A673 (cell line): ENCODE data around the gene RNPEPL1. TPM values are rescaled to one million over a fixed set of nuclear protein-coding genes. Genes with fewer than 3 reads are reported as not detected.

Experiments
- BruUV-seq: library from RNA; stranded (reverse); fragments of 400-500 nt; replicated peaks from 2 replicates; lab custom pipeline; 2021; lab: Mats Ljungman, UMichigan
- CTCF ChIA-PET: fragments of 300-600 bp; sonication (Branson Sonifier 250); formaldehyde crosslinking; loops from one replicate; lab custom pipeline; 2022; ENCODE audit warnings: antibody characterized with exemption; lab: Charles Lee
- POLR2A ChIA-PET: fragments of 300-600 bp; sonication (Branson Sonifier 250); formaldehyde crosslinking; loops from one replicate; lab custom pipeline; 2022; ENCODE audit warnings: antibody characterized with exemption; ENCODE audit not compliant: low non-redundant PET; lab: Charles Lee
- DNase-seq: peaks from one replicate; pipeline ENCODE4 v3.0.0-alpha.2; 2015; ENCODE audit warnings: low spot score
- H3K27ac ChIP-seq: fragments of 200-600 bp; sonication (generic); 2 replicates; pipeline ENCODE4 v1.5.1; 2016; ENCODE audit warnings: mixed run types, low read depth, mild to moderate bottlenecking, mixed read lengths, antibody characterized with exemption, low read length; ENCODE audit not compliant: poor library complexity, severe bottlenecking
- H3K27me3 ChIP-seq: fragments of 200-600 bp; sonication (generic); replicated peaks from 2 replicates; pipeline ENCODE4 v1.6.1; 2017; ENCODE audit warnings: mixed run types, low read depth, mild to moderate bottlenecking, mixed read lengths, antibody characterized with exemption, low read length; ENCODE audit not compliant: insufficient read depth, poor library complexity
- H3K36me3 ChIP-seq: fragments of 200-600 bp; sonication (generic); 2 replicates; pipeline ENCODE4 v1.6.1; 2016; ENCODE audit warnings: mixed run types, mild to moderate bottlenecking, mixed read lengths, antibody characterized with exemption, low read length; ENCODE audit not compliant: insufficient read depth, poor library complexity, severe bottlenecking
- H3K4me1 ChIP-seq: fragments of 200-600 bp; sonication (generic); 2 replicates; pipeline ENCODE4 v1.6.1; 2017; ENCODE audit warnings: mixed run types, mild to moderate bottlenecking, mixed read lengths, antibody characterized with exemption, low read length; ENCODE audit not compliant: insufficient read depth, poor library complexity, severe bottlenecking
- H3K4me3 ChIP-seq: fragments of 200-600 bp; sonication (generic); 2 replicates; pipeline ENCODE4 v1.5.1; 2016; ENCODE audit warnings: low read depth, mixed run types, mild to moderate bottlenecking, mixed read lengths, low read length; ENCODE audit not compliant: poor library complexity, severe bottlenecking
- H3K9me3 ChIP-seq: fragments of 200-600 bp; sonication (generic); 2 replicates; pipeline ENCODE4 v1.6.1; 2016; ENCODE audit warnings: mixed run types, low read depth, mild to moderate bottlenecking, mixed read lengths, antibody characterized with exemption, low read length; ENCODE audit not compliant: poor library complexity, severe bottlenecking
- EZH2 ChIP-seq: fragments of 200-600 bp; sonication (generic); IDR thresholded peaks from 2 replicates; pipeline ENCODE4 v1.6.1; 2017; ENCODE audit warnings: borderline replicate concordance, low read depth, mild to moderate bottlenecking, mixed read lengths, antibody characterized with exemption, low read length; ENCODE audit not compliant: poor library complexity, severe bottlenecking
- intact Hi-C: fragments of 100-400 bp; cut with micrococcal nuclease; formaldehyde crosslinking; loops from one replicate; pipeline ENCODE4 v1.10.0; 2022; ENCODE audit not compliant: unreplicated experiment
- total RNA-seq: library from RNA; stranded (reverse); gene quantifications from 2 replicates; pipeline ENCODE4 v1.2.3, GENCODE V29; 2021
- TF ChIP-seq, protein P1 (sequence below): fragments of 300-800, 200-600 bp; sonication (generic); conservative IDR thresholded peaks from 2 replicates; pipeline ENCODE4 v1.5.1; 2017; ENCODE audit warnings: low read depth, mild to moderate bottlenecking, antibody characterized with exemption, low read length, moderate library complexity, mixed read lengths

The RNPEPL1 gene
- total RNA-seq, 1 experiment from 2014 or later, result 26.5 TPM

DNA sequence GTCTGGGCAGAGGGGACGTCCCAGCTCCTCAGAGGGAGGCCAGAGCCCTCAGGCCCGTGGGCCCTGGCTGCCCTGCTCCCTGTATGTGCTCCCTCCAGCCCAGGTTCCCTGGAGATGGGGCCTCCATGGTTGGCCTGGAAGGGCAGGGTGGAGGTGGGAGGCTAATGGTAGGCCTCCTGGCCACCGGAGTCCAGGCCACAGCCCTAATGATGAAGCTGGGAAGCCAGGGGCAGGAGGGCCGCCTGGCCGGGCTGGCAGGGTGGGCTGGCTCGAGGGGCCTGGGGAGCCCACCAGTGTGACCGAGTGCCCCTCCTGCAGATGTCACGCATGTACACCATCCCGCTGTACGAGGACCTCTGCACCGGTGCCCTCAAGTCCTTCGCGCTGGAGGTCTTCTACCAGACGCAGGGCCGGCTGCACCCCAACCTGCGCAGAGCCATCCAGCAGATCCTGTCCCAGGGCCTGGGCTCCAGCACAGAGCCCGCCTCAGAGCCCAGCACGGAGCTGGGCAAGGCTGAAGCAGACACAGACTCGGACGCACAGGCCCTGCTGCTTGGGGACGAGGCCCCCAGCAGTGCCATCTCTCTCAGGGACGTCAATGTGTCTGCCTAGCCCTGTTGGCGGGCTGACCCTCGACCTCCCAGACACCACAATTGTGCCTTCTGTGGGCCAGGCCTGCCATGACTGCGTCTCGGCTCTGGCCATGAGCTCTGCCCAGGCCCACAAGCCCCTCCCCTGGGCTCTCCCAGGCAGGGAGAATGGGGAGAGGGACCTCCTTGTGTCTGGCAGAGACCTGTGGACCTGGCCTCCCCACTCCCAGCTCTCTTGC lies 9.2 kb downstream of the RNPEPL1 start:
- H3K9me3 ChIP-seq, result no peaks in the 10 kb centered on the region
- BruUV-seq, result no TSS peak
- H3K36me3 ChIP-seq, result peaks cover 15% of the 10 kb centered on the region
- no peak overlapping the region for H3K4me3 ChIP-seq
- H3K27ac ChIP-seq, result no peak overlapping the region
- no peaks in the 10 kb centered on the region for H3K27me3 ChIP-seq
- ChIA-PET CTCF (no interaction called here), POLR2A (no interaction called here)
- TF ChIP-seq, protein P1, sequence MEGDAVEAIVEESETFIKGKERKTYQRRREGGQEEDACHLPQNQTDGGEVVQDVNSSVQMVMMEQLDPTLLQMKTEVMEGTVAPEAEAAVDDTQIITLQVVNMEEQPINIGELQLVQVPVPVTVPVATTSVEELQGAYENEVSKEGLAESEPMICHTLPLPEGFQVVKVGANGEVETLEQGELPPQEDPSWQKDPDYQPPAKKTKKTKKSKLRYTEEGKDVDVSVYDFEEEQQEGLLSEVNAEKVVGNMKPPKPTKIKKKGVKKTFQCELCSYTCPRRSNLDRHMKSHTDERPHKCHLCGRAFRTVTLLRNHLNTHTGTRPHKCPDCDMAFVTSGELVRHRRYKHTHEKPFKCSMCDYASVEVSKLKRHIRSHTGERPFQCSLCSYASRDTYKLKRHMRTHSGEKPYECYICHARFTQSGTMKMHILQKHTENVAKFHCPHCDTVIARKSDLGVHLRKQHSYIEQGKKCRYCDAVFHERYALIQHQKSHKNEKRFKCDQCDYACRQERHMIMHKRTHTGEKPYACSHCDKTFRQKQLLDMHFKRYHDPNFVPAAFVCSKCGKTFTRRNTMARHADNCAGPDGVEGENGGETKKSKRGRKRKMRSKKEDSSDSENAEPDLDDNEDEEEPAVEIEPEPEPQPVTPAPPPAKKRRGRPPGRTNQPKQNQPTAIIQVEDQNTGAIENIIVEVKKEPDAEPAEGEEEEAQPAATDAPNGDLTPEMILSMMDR, result no peak
- H3K4me1 ChIP-seq, result no peaks in the 10 kb centered on the region
- DNase-seq, result no peak
- intact Hi-C loops, result no loop called here

DNA sequence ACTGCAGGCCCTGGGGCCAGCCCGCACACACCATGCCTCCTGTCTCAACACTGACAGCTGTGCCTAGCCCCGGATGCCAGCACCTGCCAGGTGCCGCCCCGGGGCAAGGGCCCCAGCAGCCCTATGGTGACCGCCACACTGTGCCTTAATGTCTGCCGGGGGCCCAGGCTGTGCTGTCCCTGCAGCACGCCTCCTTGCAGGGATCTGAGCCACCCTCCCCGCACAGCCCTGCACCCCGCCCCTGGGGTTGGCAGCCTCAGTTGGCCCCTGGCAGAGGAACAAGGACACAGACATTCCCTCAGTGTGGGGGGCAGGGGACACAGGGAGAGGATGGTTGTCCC lies 9.8 kb downstream of the RNPEPL1 start:
- intact Hi-C loops, result no loop called here
- ChIA-PET CTCF (no interaction called here), POLR2A (no interaction called here)
- Histone ChIP-seq H3K4me1 (no peaks in the 10 kb centered on the region), H3K36me3 (peaks cover 15% of the 10 kb centered on the region), H3K4me3 (no peak overlapping the region), H3K9me3 (no peaks in the 10 kb centered on the region), H3K27ac (no peak overlapping the region), H3K27me3 (no peaks in the 10 kb centered on the region)
- TF ChIP-seq EZH2, result no peak
- TF ChIP-seq, protein P1, result no peak
- no peak for DNase-seq
- no TSS peak for BruUV-seq

DNA sequence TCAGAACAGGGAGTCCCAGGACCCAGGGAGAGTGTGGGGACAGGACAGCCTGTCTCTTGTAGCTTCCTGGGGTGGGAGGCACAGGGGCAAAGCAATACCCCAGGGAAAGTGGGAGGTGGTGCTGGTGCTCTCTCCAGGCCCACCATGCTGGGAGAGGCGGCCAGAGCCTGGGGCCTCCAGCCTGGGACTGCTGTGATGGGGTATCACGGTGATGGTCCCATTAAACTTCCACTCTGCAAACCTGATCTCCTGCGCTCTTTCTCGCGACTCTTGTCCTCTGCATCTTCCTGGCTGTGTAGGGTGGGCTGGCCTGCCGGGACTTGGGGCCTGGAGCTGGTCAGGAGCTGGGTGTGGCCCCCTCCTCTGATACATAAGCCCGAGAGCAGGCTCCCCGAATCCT lies 10.2 kb downstream of the RNPEPL1 start:
- POLR2A ChIA-PET, result no interaction called here
- intact Hi-C loops, result no loop called here
- DNase-seq, result no peak
- Histone ChIP-seq H3K36me3 (peaks cover 15% of the 10 kb centered on the region), H3K27ac (no peak overlapping the region), H3K4me3 (no peak overlapping the region), H3K27me3 (no peaks in the 10 kb centered on the region), H3K4me1 (no peaks in the 10 kb centered on the region), H3K9me3 (no peaks in the 10 kb centered on the region)
- CTCF ChIA-PET, result no interaction called here
- TF ChIP-seq, protein P1, result no peak
- no peak for TF ChIP-seq EZH2
- BruUV-seq, result no TSS peak
